HEK293 (cell line): Measurements from ENCODE around the gene UBE2G1.

ENCODE experiments used
- KLF16 ChIP-seq: fragments of 450-650 bp; formaldehyde crosslinking; IDR thresholded peaks from 2 replicates; pipeline ENCODE4 v1.5.1; 2017; ENCODE audit warnings: missing biosample characterization, missing genetic modification characterization
- OSR2 ChIP-seq: fragments of 450-650 bp; formaldehyde crosslinking; IDR thresholded peaks from 2 replicates; pipeline ENCODE4 v1.5.1; 2016; ENCODE audit warnings: missing biosample characterization, missing genetic modification characterization
- REPIN1 ChIP-seq: fragments of 450-650 bp; formaldehyde crosslinking; IDR thresholded peaks from 2 replicates; pipeline ENCODE4 v1.5.1; 2017; ENCODE audit warnings: missing biosample characterization, missing genetic modification characterization, low read depth
- SETDB1 ChIP-seq: IDR thresholded peaks from one replicate; pipeline ENCODE4 v1.6.1; 2017; ENCODE audit warnings: mild to moderate bottlenecking, low read length, moderate library complexity, mixed read lengths; ENCODE audit not compliant: insufficient read length
- SP3 ChIP-seq: fragments of 450-650 bp; formaldehyde crosslinking; IDR thresholded peaks from 2 replicates; pipeline ENCODE4 v1.5.1; 2016; ENCODE audit warnings: missing biosample characterization, missing genetic modification characterization
- TCF7L2 ChIP-seq: IDR thresholded peaks from 2 replicates; pipeline ENCODE4 v1.6.1; 2011; ENCODE audit warnings: low read depth, mild to moderate bottlenecking, inconsistent platforms, low read length, moderate library complexity, borderline replicate concordance
- TRIM28 ChIP-seq: IDR thresholded peaks from 2 replicates; pipeline ENCODE4 v1.6.1; 2011; ENCODE audit warnings: low read length, control low read depth, borderline replicate concordance
- ZBTB17 ChIP-seq: fragments of 450-650 bp; formaldehyde crosslinking; IDR thresholded peaks from 2 replicates; pipeline ENCODE4 v1.5.1; 2016; ENCODE audit warnings: missing biosample characterization, missing genetic modification characterization
- ZBTB21 ChIP-seq: fragments of 450-650 bp; formaldehyde crosslinking; IDR thresholded peaks from 2 replicates; pipeline ENCODE4 v1.5.1; 2017; ENCODE audit warnings: missing biosample characterization, missing genetic modification characterization
- ZEB2 ChIP-seq: fragments of 450-650 bp; formaldehyde crosslinking; IDR thresholded peaks from 2 replicates; pipeline ENCODE4 v1.5.1; 2016; ENCODE audit warnings: missing biosample characterization, missing genetic modification characterization
- ZFHX2 ChIP-seq: fragments of 450-650 bp; formaldehyde crosslinking; conservative IDR thresholded peaks from 2 replicates; pipeline ENCODE4 v1.5.1; 2016; ENCODE audit warnings: missing biosample characterization, missing genetic modification characterization
- ZIC2 ChIP-seq: fragments of 450-650 bp; formaldehyde crosslinking; IDR thresholded peaks from 2 replicates; pipeline ENCODE4 v1.5.1; 2016; ENCODE audit warnings: missing biosample characterization, missing genetic modification characterization
- ZNF133 ChIP-seq: fragments of 450-650 bp; formaldehyde crosslinking; IDR thresholded peaks from 2 replicates; pipeline ENCODE4 v1.5.1; 2016; ENCODE audit warnings: missing biosample characterization, missing genetic modification characterization
- ZNF169 ChIP-seq: fragments of 450-650 bp; formaldehyde crosslinking; IDR thresholded peaks from 2 replicates; pipeline ENCODE4 v1.5.1; 2016; ENCODE audit warnings: missing biosample characterization, missing genetic modification characterization
- ZNF214 ChIP-seq: fragments of 450-650 bp; formaldehyde crosslinking; IDR thresholded peaks from 2 replicates; pipeline ENCODE4 v1.5.1; 2017; ENCODE audit warnings: missing biosample characterization, mild to moderate bottlenecking, missing genetic modification characterization, borderline replicate concordance
- ZNF221 ChIP-seq: fragments of 450-650 bp; formaldehyde crosslinking; IDR thresholded peaks from 2 replicates; pipeline ENCODE4 v1.5.1; 2017; ENCODE audit warnings: missing biosample characterization, missing genetic modification characterization, borderline replicate concordance
- ZNF311 ChIP-seq: fragments of 450-650 bp; formaldehyde crosslinking; IDR thresholded peaks from 2 replicates; pipeline ENCODE4 v1.5.1; 2017; ENCODE audit warnings: missing biosample characterization, missing genetic modification characterization, borderline replicate concordance
- ZNF335 ChIP-seq: fragments of 450-650 bp; formaldehyde crosslinking; conservative IDR thresholded peaks from 2 replicates; pipeline ENCODE4 v1.5.1; 2016; ENCODE audit warnings: missing biosample characterization, missing genetic modification characterization
- ZNF37A ChIP-seq: fragments of 450-650 bp; IDR thresholded peaks from 2 replicates; pipeline ENCODE4 v1.5.1; 2018; ENCODE audit warnings: missing biosample characterization, missing genetic modification characterization
- ZNF416 ChIP-seq: fragments of 450-650 bp; formaldehyde crosslinking; IDR thresholded peaks from 2 replicates; pipeline ENCODE4 v1.5.1; 2016; ENCODE audit warnings: missing biosample characterization, missing genetic modification characterization
- ZNF423 ChIP-seq: fragments of 450-650 bp; formaldehyde crosslinking; IDR thresholded peaks from 2 replicates; pipeline ENCODE4 v1.5.1; 2016; ENCODE audit warnings: missing biosample characterization, missing genetic modification characterization
- ZNF433 ChIP-seq: fragments of 450-650 bp; formaldehyde crosslinking; IDR thresholded peaks from 2 replicates; pipeline ENCODE4 v1.5.1; 2016; ENCODE audit warnings: missing biosample characterization, missing genetic modification characterization, low read depth
- ZNF48 ChIP-seq: fragments of 450-650 bp; formaldehyde crosslinking; IDR thresholded peaks from 2 replicates; pipeline ENCODE4 v1.5.1; 2016; ENCODE audit warnings: missing biosample characterization, missing genetic modification characterization
- ZNF530 ChIP-seq: fragments of 450-650 bp; formaldehyde crosslinking; IDR thresholded peaks from 2 replicates; pipeline ENCODE4 v1.5.1; 2016; ENCODE audit warnings: low read depth, missing biosample characterization, missing genetic modification characterization
- ZNF549 ChIP-seq: fragments of 450-650 bp; IDR thresholded peaks from 2 replicates; pipeline ENCODE4 v1.5.1; 2018; ENCODE audit warnings: missing biosample characterization, missing genetic modification characterization, mild to moderate bottlenecking, inconsistent platforms, moderate library complexity
- ZNF560 ChIP-seq: fragments of 450-650 bp; formaldehyde crosslinking; IDR thresholded peaks from 2 replicates; pipeline ENCODE4 v1.5.1; 2017; ENCODE audit warnings: missing biosample characterization, missing genetic modification characterization, borderline replicate concordance
- ZNF629 ChIP-seq: fragments of 450-650 bp; formaldehyde crosslinking; IDR thresholded peaks from 2 replicates; pipeline ENCODE4 v1.5.1; 2017; ENCODE audit warnings: missing biosample characterization, missing genetic modification characterization
- ZNF76 ChIP-seq: fragments of 450-650 bp; formaldehyde crosslinking; IDR thresholded peaks from 2 replicates; pipeline ENCODE4; 2016; ENCODE audit warnings: low read depth, missing biosample characterization, missing genetic modification characterization, borderline replicate concordance
- ZNF792 ChIP-seq: fragments of 450-650 bp; formaldehyde crosslinking; IDR thresholded peaks from 2 replicates; pipeline ENCODE4 v1.5.1; 2016; ENCODE audit warnings: missing biosample characterization, missing genetic modification characterization
- ZNF837 ChIP-seq: fragments of 450-650 bp; formaldehyde crosslinking; IDR thresholded peaks from 2 replicates; pipeline ENCODE4 v1.5.1; 2016; ENCODE audit warnings: missing biosample characterization, missing genetic modification characterization
- ZSCAN30 ChIP-seq: fragments of 450-650 bp; IDR thresholded peaks from 2 replicates; pipeline ENCODE4 v1.5.1; 2018; ENCODE audit warnings: missing biosample characterization, mild to moderate bottlenecking, missing genetic modification characterization, moderate library complexity
- TF ChIP-seq, protein P1 (sequence below): fragments of 450-650 bp; formaldehyde crosslinking; conservative IDR thresholded peaks from 2 replicates; pipeline ENCODE4 v1.5.1; 2016; ENCODE audit warnings: low read depth, missing biosample characterization, missing genetic modification characterization
- TF ChIP-seq, protein P2 (sequence below): fragments of 450-650 bp; formaldehyde crosslinking; IDR thresholded peaks from 2 replicates; pipeline ENCODE4 v1.5.1; 2016; ENCODE audit warnings: missing biosample characterization, missing genetic modification characterization
- TF ChIP-seq, protein P3 (sequence below): fragments of 450-650 bp; formaldehyde crosslinking; IDR thresholded peaks from 2 replicates; pipeline ENCODE4 v1.5.1; 2016; ENCODE audit warnings: missing biosample characterization, missing genetic modification characterization
- TF ChIP-seq, protein P4 (sequence below): fragments of 450-650 bp; formaldehyde crosslinking; IDR thresholded peaks from 2 replicates; pipeline ENCODE4; 2016; ENCODE audit warnings: missing biosample characterization, missing genetic modification characterization

The UBE2G1 gene

DNA sequence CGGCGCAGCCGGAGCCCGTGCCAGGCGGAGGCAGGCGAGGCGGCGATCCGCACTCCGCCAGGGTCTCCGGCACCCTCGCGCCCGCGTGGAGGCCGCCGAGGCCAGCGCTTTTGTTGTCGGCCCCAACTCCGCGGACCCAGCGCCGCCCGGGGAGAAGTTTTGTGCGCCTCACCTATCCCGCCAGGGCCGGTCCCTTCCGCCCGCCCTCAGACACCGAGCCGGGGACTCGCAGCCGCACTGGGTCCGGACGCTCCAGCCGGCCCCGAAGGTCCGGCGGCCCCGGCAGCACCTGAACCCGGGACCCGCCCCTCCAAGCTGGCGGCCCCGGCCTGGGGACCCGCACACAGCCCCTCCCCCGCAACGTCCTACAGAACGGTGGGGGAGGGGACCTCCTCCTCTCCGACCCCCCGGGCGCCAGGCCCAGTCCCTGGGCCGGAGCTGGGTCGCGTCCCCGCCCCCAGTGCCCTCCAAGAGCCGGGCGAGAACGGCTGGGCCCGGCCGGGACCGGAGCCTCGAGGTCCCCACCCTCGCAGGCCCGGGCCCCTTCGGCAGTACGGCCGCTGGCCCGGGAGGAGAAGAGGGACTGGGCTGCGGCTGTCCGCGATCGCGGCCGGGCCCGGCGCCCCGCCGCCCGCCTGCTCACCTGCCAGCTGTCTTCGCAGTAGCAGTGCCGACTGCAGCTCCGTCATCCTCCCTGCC is 698 bp downstream of the UBE2G1 start (continued):
- TF ChIP-seq, protein P1, sequence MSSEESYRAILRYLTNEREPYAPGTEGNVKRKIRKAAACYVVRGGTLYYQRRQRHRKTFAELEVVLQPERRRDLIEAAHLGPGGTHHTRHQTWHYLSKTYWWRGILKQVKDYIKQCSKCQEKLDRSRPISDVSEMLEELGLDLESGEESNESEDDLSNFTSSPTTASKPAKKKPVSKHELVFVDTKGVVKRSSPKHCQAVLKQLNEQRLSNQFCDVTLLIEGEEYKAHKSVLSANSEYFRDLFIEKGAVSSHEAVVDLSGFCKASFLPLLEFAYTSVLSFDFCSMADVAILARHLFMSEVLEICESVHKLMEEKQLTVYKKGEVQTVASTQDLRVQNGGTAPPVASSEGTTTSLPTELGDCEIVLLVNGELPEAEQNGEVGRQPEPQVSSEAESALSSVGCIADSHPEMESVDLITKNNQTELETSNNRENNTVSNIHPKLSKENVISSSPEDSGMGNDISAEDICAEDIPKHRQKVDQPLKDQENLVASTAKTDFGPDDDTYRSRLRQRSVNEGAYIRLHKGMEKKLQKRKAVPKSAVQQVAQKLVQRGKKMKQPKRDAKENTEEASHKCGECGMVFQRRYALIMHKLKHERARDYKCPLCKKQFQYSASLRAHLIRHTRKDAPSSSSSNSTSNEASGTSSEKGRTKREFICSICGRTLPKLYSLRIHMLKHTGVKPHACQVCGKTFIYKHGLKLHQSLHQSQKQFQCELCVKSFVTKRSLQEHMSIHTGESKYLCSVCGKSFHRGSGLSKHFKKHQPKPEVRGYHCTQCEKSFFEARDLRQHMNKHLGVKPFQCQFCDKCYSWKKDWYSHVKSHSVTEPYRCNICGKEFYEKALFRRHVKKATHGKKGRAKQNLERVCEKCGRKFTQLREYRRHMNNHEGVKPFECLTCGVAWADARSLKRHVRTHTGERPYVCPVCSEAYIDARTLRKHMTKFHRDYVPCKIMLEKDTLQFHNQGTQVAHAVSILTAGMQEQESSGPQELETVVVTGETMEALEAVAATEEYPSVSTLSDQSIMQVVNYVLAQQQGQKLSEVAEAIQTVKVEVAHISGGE (tag by site-specific recombination) = peak; percentile 52; the same call in 1 of the 2 replicates
- TF ChIP-seq, protein P2, sequence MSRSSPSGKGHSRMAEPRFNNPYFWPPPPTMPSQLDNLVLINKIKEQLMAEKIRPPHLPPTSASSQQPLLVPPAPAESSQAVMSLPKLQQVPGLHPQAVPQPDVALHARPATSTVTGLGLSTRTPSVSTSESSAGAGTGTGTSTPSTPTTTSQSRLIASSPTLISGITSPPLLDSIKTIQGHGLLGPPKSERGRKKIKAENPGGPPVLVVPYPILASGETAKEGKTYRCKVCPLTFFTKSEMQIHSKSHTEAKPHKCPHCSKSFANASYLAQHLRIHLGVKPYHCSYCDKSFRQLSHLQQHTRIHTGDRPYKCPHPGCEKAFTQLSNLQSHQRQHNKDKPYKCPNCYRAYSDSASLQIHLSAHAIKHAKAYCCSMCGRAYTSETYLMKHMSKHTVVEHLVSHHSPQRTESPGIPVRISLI (tag by site-specific recombination) = no peak
- TF ChIP-seq ZNF37A (no peak), ZNF416 (tag by site-specific recombination) (no peak), ZSCAN30 (tag by site-specific recombination) (no peak; the same call in 1 of the 2 replicates), ZNF76 (no peak), ZNF133 (no peak), OSR2 (tag by site-specific recombination) (no peak), ZNF214 (tag by site-specific recombination) (no peak), ZNF423 (peak; percentile 32; the same call in 1 of the 2 replicates), ZFHX2 (tag by site-specific recombination) (peak; percentile 65), ZNF837 (no peak), ZEB2 (tag by site-specific recombination) (peak; percentile 62), ZNF221 (tag by site-specific recombination) (no peak), ZNF169 (no peak), ZBTB17 (no peak), SETDB1 (no peak), TCF7L2 (no peak), ZIC2 (tag by site-specific recombination) (no peak), ZNF530 (tag by site-specific recombination) (no peak), ZNF311 (tag by site-specific recombination) (no peak), KLF16 (tag by site-specific recombination) (no peak), ZNF629 (no peak; the same call in 1 of the 2 replicates), ZNF48 (tag by site-specific recombination) (no peak), SP3 (tag by site-specific recombination) (peak; percentile 67), ZNF433 (tag by site-specific recombination) (no peak), TRIM28 (no peak), ZNF792 (tag by site-specific recombination) (no peak), ZNF560 (tag by site-specific recombination) (no peak), ZNF335 (tag by site-specific recombination) (no peak; the same call in 1 of the 2 replicates), ZNF549 (tag by site-specific recombination) (no peak), ZBTB21 (tag by site-specific recombination) (no peak), REPIN1 (no peak)
- TF ChIP-seq, protein P3, sequence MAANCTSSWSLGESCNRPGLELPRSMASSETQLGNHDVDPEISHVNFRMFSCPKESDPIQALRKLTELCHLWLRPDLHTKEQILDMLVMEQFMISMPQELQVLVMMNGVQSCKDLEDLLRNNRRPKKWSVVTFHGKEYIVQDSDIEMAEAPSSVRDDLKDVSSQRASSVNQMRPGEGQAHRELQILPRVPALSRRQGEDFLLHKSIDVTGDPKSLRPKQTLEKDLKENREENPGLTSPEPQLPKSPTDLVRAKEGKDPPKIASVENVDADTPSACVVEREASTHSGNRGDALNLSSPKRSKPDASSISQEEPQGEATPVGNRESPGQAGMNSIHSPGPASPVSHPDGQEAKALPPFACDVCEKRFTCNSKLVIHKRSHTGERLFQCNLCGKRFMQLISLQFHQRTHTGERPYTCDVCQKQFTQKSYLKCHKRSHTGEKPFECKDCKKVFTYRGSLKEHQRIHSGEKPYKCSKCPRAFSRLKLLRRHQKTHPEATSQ (tag by site-specific recombination) = 0 out of 2 replicates have a peak, but pooled peaks have one; percentile 20
- TF ChIP-seq, protein P4, sequence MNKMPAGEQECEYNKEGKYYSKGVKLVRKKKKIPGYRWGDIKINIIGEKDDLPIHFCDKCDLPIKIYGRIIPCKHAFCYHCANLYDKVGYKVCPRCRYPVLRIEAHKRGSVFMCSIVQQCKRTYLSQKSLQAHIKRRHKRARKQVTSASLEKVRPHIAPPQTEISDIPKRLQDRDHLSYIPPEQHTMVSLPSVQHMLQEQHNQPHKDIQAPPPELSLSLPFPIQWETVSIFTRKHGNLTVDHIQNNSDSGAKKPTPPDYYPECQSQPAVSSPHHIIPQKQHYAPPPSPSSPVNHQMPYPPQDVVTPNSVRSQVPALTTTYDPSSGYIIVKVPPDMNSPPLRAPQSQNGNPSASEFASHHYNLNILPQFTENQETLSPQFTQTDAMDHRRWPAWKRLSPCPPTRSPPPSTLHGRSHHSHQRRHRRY (tag by site-specific recombination) = no peak
- TF ChIP-seq, all 188 proteins: peak for 16
